Measurements from ENCODE around the gene KIF3A. TPM values are rescaled to one million over a fixed set of nuclear protein-coding genes. Genes with fewer than 3 reads are reported as not detected.

Gene KIF3A
- total RNA-seq, 1 experiment from 2014 or later = 12.7 TPM

GRCh38 chr5:132664696-132665209 lies 72.6 kb downstream of the KIF3A start:
- no peaks in the 10 kb centered on the region for H3K9me3 ChIP-seq (ENCODE audit: control insufficient read depth in 1 of 2, insufficient read depth in 1 of 2, low read depth in 1 of 2, low read length in 2 of 2)
- no peak for ATAC-seq
- no peak for DNase-seq (ENCODE audit: low read depth, low spot score)
- no peak overlapping the region for H3K4me3 ChIP-seq (replicated peaks in 1 of 2; ENCODE audit: low read depth in 1 of 2, low read length in 2 of 2)
- H3K4me2 ChIP-seq (ENCODE audit: low read length) = no peak overlapping the region
- no peak overlapping the region for H3K27ac ChIP-seq (ENCODE audit: low read depth, low read length)
- BruUV-seq (replicated peaks) = no TSS peak
- TF ChIP-seq CTCF (IDR thresholded peaks at IDR 0.05 in 2 of 3, conservative IDR thresholded peaks at IDR 0.05 in 1 of 3; ENCODE audit: borderline replicate concordance in 1 of 3, insufficient read depth in 1 of 3, low read depth in 2 of 3, low read length in 2 of 3) (no peak), RAD21 (IDR thresholded peaks at IDR 0.05; ENCODE audit: low read depth) (no peak), MAX (IDR thresholded peaks at IDR 0.05) (no peak), ZNF274 (IDR thresholded peaks at IDR 0.05; ENCODE audit: low read depth, low read length) (no peak), POLR2AphosphoS5 (IDR thresholded peaks at IDR 0.05; ENCODE audit: low read depth, low read length) (no peak), ZFX (IDR thresholded peaks at IDR 0.05) (no peak), EZH2 (IDR thresholded peaks at IDR 0.05) (no peak), JUND (IDR thresholded peaks at IDR 0.05) (no peak), CEBPB (IDR thresholded peaks at IDR 0.05; ENCODE audit: low read depth) (no peak), EGR1 (IDR thresholded peaks at IDR 0.05; ENCODE audit: low read depth) (no peak), SIN3A (IDR thresholded peaks at IDR 0.05; ENCODE audit: low read depth) (no peak)
- TF ChIP-seq, protein P1, sequence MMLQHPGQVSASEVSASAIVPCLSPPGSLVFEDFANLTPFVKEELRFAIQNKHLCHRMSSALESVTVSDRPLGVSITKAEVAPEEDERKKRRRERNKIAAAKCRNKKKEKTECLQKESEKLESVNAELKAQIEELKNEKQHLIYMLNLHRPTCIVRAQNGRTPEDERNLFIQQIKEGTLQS (IDR thresholded peaks at IDR 0.05) = no peak
- H3K9me2 ChIP-seq (ENCODE audit: insufficient read depth) = no peaks in the 10 kb centered on the region
- H4K20me1 ChIP-seq (ENCODE audit: insufficient read depth) = no peaks in the 10 kb centered on the region
- H2AFZ ChIP-seq (ENCODE audit: low read depth, low read length, poor library complexity, severe bottlenecking) = no peak overlapping the region
- H3K27me3 ChIP-seq (ENCODE audit: insufficient read depth, low read length) = no peaks in the 10 kb centered on the region
- POLR2A ChIA-PET = no interaction called here
- CTCF ChIA-PET = no interaction called here
- H3K79me2 ChIP-seq (ENCODE audit: insufficient read depth, low read length) = no peaks in the 10 kb centered on the region
- RAD21 ChIA-PET (ENCODE audit: low non-redundant PET in 1 of 2, low total read pairs in 2 of 2, uncharacterized antibody in 2 of 2, unreplicated experiment in 2 of 2) = no interaction called here
- H3K9ac ChIP-seq (ENCODE audit: low read length) = no peak overlapping the region
- peaks cover 0 to 13% of the 10 kb centered on the region in 2 experiments; a peak in 1 of 4 replicates for H3K4me1 ChIP-seq (ENCODE audit: control insufficient read depth in 1 of 2, insufficient read depth in 2 of 2, low read length in 2 of 2)
- H3K36me3 ChIP-seq (ENCODE audit: control insufficient read depth in 1 of 2, insufficient read depth in 2 of 2, low read length in 2 of 2) = no peaks in the 10 kb centered on the region
- intact Hi-C loops (cut with micrococcal nuclease) = no loop called here
